Fibroblast of lung (primary cell): ENCODE measurements around the gene FAM174B. TPM values are rescaled to one million over a fixed set of nuclear protein-coding genes. Genes with fewer than 3 reads are reported as not detected.

Experiments
- DNase-seq, 2 donors: peaks; one replicate each; pipeline versions ENCODE4 v3.0.0 to v3.0.0-alpha.2; 2010; ENCODE audit warnings: low read depth in 2 of 2
- H2AFZ ChIP-seq: 2 replicates; pipeline ENCODE4 v1.5.1; 2012; ENCODE audit warnings: low read length, control low read depth, inconsistent platforms
- H3K27ac ChIP-seq: 2 replicates; pipeline ENCODE4 v1.5.1; 2011; ENCODE audit warnings: low read length, control low read depth; ENCODE audit not compliant: insufficient read depth
- H3K27me3 ChIP-seq: 2 replicates; pipeline ENCODE4 v1.5.1; 2011; ENCODE audit warnings: mild to moderate bottlenecking, low read length; ENCODE audit not compliant: control insufficient read depth, insufficient read depth
- H3K36me3 ChIP-seq: 2 replicates; pipeline ENCODE4 v1.5.1; 2011; ENCODE audit warnings: low read length; ENCODE audit not compliant: control insufficient read depth, insufficient read depth
- H3K4me1 ChIP-seq: 2 replicates; pipeline ENCODE4 v1.5.1; 2011; ENCODE audit warnings: low read length; ENCODE audit not compliant: control insufficient read depth, insufficient read depth; ENCODE audit errors: extremely low read depth
- H3K4me2 ChIP-seq: 2 replicates; pipeline ENCODE4 v1.5.1; 2011; ENCODE audit warnings: low read length, control low read depth; ENCODE audit not compliant: insufficient read depth; ENCODE audit errors: extremely low read depth
- H3K4me3 ChIP-seq, 4 experiments: fragments of 200-600 bp in 1 of 4; sonication (generic) in 1 of 4; replicated peaks in 1 of 4; 2 replicates each; pipeline ENCODE4 v1.5.1; 2011 to 2016; ENCODE audit warnings: low read length in 4 of 4, low read depth in 3 of 4, mild to moderate bottlenecking in 3 of 4, control low read depth in 2 of 4, inconsistent platforms in 1 of 4, mixed read lengths in 1 of 4; ENCODE audit not compliant: insufficient read depth in 1 of 4; ENCODE audit errors: control extremely low read depth in 1 of 4
- H3K79me2 ChIP-seq: 2 replicates; pipeline ENCODE4 v1.5.1; 2012; ENCODE audit warnings: mild to moderate bottlenecking, low read length, inconsistent platforms; ENCODE audit not compliant: control insufficient read depth, insufficient read depth
- H3K9ac ChIP-seq: 2 replicates; pipeline ENCODE4 v1.5.1; 2011; ENCODE audit warnings: mild to moderate bottlenecking, low read length, control low read depth; ENCODE audit not compliant: insufficient read depth
- H3K9me3 ChIP-seq: 2 replicates; pipeline ENCODE4 v1.5.1; 2012; ENCODE audit warnings: low read depth, low read length; ENCODE audit not compliant: control insufficient read depth, insufficient read depth
- H4K20me1 ChIP-seq: 2 replicates; pipeline ENCODE4 v1.5.1; 2011; ENCODE audit warnings: low read length; ENCODE audit not compliant: control insufficient read depth, insufficient read depth; ENCODE audit errors: extremely low read depth
- CTCF ChIP-seq, 2 donors: IDR thresholded peaks in 1 of 2; conservative IDR thresholded peaks in 1 of 2; 1 replicate in 1 of 2; 2 replicates in 1 of 2; pipeline ENCODE4 v1.5.1; 2011 to 2012; ENCODE audit warnings: low read length in 2 of 2, control low read depth in 1 of 2, inconsistent platforms in 1 of 2, low read depth in 1 of 2, mild to moderate bottlenecking in 1 of 2
- polyA plus RNA-seq, 2 donors: library from polyadenylated mRNA; depleted of rRNA in 1 of 2; stranded (reverse) in 1 of 2; unstranded in 1 of 2; fragments of >200 nt; gene quantifications; 2 replicates each; pipeline ENCODE4 v1.2.1, GENCODE V29; 2011 to 2012; ENCODE audit warnings: missing spikeins in 1 of 2
- total RNA-seq: library from RNA; depleted of rRNA; stranded (reverse); fragments of >200 nt; gene quantifications from 2 replicates; pipeline ENCODE4 v1.2.1, GENCODE V29; 2014

Gene FAM174B
- total and polyA plus RNA-seq, 2 donors (not counting 1 experiment from before 2014, with no cell fraction given) = 0.87 to 2.8 TPM

- Histone ChIP-seq H3K36me3 (no peaks in the 10 kb centered on the region), H4K20me1 (no peaks in the 10 kb centered on the region), H3K4me1 (no peaks in the 10 kb centered on the region), H3K4me2 (no peak overlapping the region), H3K4me3 (no peak overlapping the region), H3K79me2 (no peaks in the 10 kb centered on the region), H2AFZ (no peak overlapping the region), H3K9ac (no peak overlapping the region), H3K9me3 (no peaks in the 10 kb centered on the region), H3K27ac (no peak overlapping the region), H3K27me3 (no peaks in the 10 kb centered on the region)
- TF ChIP-seq CTCF (conservative IDR thresholded peaks at IDR 0.05 in 1 of 2, IDR thresholded peaks at IDR 0.05 in 1 of 2; ENCODE audit: low read depth in 1 of 2, low read length in 2 of 2) = no peak
- DNase-seq = no peak
Measured at GRCh38 chr15:92569778-92570177, 85.8 kb downstream of the FAM174B start.

Other genes with a start within 250 kb of the FAM174B start
- 77.8 and 92.5 TPM in 2 replicates for gene CHD2, start 244.5 kb upstream of the FAM174B start, total RNA-seq
- gene CHD2, start 244.5 kb upstream of the FAM174B start, polyA plus RNA-seq = 36.5 and 41.3 TPM in 2 replicates